ENCODE results near the gene LPXN.

GRCh38 chr11:58507355-58507754 is 68.3 kb downstream of the LPXN start:
- TF ChIP-seq CTCF (IDR thresholded peaks at IDR 0.05) = no peak
- TF ChIP-seq POLR2A (IDR thresholded peaks at IDR 0.05) = no peak

All from stomach (tissue), 4 donors.